ENCODE measurements around the gene DDX46.
"Not testable (repeated sequence)": the region's sequence is repeated elsewhere in the genome, so short reads cannot be mapped to it uniquely, and the experiment has no call there.

The DDX46 gene

DNA sequence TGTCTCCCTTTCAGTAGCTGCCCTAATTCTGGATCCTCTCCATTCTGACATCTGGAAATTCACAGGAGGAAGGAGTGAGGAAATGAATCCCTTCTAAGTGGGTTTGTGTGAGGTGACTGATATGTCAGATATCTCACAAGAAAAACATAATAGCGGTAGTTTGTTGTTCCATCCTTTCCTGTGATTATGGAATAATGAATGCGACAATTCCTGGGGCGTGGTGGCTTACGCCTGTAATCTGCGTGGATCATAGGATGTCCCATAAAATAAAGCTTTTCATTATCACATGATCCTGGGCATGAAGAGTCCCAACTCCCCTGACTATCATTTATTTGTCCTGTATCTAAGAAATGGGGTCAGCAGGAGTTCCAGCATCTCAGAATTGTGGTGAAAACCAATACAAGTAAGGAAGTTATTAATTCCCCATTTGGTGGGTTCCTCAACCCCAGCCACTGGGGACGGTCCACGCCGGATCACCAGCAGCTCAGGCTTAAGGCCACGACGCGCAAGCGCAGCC, 86.8 kb downstream of the DDX46 start:
- DNase-seq (ENCODE audit: low read depth) = no peak

DNA sequence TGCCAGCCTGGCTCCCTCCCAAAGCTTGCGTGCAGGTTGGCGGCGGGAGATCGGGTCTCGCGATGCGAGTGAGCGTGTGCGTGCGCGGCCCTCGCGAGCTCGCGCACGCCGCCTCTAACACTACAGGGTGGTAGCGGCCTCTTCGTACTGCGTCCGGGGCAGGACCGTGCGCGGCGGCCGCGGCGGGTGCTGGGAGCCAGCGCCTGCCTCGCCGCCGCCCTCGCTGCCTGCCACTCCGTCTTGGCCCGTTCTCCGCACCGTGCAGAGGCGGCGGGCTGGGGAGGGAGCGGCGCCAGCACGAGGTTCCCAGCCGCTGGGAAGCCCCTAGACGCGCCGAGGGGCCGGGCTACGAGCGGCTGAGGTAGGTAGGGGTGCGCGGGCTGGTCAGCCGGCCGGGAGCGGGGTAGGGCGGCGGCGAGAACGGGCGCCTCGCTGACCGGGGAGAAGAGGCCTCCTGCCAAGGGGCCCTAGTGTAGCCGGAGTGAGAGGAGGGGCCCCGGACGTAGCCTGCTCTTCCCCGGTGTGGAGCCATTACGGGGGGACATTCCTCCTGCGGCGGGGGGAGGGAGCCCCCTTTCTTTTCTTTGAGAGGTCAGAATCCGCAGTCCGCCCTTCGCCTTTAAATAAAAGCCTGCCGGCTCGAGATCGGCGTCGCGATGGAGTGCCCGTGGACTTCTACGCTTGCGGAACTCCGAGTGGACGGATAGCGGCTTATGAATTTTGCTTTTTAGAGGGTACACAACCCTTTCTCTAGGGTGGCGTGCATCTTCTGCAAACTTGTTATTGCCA, 87.5 kb downstream of the DDX46 start, which contains the start of gene C5orf24:
C5orf24 (plus strand) TSS at position 117 of the 789 bp plus-strand sequence. CDS start 8,933 bp downstream, outside the sequence.
- peak; percentile 84 for DNase-seq (ENCODE audit: low read depth)

DNA sequence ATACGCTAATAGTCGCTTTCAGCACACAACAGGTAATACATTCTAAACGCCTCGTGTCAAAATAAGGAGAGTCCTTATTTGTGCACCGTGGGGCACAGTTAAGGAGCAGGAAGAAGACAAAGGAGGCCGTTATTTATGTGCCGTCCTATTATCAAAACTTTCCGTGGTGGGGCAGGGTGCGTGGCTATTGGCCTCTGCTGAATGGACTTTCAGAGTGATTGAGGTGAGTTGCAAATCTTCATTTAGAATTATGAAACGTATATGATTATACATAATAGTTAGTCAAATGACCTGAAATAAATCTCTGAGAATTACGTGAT, 88.0 kb downstream of the DDX46 start:
- no peak for DNase-seq (ENCODE audit: low read depth)

DNA sequence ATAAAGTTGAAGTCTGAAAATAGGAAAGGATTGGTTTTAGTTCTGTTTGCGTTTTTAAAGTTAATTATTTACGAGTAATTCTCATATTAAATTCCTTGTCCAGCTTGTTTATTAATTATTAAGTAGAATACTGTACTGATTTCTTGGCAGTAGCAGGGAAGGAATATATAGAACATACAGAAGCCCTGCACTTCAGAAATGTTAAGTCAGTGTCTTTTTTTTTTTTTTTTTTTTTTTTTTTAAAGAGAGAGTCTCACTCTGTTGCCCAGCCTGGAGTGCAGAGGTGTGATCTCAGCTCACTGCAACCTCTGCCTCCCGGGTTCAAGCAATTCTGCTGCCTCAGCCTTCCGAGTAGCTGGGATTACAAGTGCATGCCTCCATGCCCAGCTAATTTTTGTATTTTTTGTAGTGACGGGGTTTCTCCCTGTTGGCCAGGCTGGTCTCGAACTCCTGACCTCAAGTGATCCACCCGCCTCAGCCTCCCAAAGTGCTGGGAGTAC, 90.9 kb downstream of the DDX46 start:
- not testable (repeated sequence) for DNase-seq (ENCODE audit: low read depth)

DNA sequence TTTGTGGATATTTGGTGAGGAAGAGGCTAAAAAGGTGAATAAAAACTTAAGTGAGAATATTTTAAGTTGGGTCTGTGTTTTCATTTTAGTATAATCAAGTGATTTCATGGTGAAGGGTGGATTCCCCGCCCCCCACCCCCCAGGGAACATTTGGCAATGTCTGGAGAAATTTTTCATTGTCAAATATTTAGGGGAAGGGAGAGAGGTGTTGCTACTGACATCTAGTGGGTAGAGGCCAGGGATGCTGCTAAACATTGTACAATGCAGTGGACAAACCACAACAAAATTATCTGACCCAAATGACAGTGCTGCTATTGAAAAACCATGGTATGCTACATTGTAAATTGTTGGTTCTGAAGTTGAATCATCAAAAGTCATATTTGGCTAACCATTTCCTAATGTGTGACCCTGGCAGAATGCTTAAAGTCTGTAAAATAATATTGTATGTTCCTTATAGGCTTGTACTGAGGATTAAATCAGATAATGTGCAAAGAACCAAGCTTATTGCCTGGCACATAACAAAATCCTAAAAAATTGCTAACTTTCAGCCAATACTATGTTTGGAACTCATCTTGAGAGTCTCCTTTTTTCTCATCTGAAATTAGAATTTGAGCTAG, 92.8 kb downstream of the DDX46 start:
- DNase-seq (ENCODE audit: low read depth) = no peak

DNA sequence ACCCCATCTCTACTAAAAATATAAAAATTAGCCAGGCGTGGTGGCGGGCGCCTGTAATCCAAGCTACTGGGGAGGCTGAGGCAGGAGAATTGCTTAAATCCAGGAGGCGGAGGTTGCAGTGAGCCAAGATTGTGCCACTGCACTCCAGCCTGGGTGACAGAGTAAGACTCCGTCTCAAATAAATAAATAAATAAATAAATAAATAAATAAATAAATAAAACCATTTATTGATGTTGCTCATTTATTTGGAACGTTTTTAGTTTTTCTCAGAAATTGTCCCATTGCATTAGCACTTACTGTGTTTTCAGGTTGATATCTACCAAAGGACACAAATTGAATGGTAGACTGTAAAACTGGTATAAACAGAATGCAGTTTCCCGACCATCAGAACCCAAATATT, 97.9 kb downstream of the DDX46 start:
- DNase-seq (ENCODE audit: low read depth) = not testable (repeated sequence)

DNA sequence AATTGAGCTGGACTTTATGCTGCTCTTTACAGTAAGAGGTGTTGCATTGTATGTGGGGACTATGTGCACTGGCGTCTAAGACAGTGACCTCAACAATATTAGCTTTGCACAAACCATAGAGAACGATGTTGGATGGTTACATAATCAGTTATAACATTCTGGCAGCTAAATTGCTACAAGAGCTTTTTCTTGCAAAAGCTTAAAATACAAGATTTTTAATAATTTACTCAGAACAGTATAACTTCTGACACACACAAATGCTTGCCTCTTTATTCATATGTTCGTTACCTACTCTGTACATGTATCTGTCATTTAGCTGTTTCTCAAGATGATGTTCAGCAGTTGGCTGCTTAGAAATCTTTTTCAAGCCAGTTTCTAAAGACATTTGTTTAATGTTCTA, 98.8 kb downstream of the DDX46 start:
- no peak for DNase-seq (ENCODE audit: low read depth)

DNA sequence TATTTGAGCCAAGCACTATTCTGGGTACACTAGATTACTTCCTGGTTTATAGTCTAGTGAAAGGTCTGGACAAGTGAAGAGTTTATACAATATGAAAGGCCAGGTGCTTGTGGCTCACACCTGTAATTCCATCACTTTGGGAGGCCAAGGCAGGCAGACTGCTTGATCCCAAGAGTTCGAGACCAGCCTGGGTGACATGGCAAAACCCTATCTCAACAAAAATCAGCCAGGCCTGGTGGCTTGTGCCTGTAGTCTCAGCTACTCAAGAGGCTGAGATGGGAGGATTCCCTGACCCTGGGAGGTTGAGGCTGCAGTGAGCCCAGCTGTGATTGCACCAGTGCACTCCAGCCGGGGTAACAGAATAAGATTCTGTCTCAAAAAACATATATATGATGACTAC, 106.1 kb downstream of the DDX46 start:
- no peak for DNase-seq (ENCODE audit: low read depth)

DNA sequence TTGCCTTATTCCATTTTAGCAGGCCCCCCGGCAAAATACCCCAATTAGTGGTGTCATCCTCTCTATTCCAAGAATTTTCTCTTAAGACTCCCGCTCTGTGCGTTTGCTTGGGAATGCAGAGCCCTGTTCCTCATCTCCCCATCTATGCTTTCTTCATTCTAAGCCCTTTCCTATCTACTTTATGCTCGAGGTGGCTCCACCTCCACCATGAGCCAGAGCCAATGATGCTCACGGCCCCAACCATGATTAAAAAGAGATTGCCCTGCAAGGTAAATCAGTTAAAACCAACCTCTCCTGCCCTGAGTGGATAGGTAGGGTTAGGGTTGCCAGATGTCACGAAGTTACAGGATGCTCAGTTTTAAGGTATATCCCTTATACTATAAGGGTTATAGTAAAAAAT, 114.9 kb downstream of the DDX46 start:
- no peak for DNase-seq (ENCODE audit: low read depth)

DNA sequence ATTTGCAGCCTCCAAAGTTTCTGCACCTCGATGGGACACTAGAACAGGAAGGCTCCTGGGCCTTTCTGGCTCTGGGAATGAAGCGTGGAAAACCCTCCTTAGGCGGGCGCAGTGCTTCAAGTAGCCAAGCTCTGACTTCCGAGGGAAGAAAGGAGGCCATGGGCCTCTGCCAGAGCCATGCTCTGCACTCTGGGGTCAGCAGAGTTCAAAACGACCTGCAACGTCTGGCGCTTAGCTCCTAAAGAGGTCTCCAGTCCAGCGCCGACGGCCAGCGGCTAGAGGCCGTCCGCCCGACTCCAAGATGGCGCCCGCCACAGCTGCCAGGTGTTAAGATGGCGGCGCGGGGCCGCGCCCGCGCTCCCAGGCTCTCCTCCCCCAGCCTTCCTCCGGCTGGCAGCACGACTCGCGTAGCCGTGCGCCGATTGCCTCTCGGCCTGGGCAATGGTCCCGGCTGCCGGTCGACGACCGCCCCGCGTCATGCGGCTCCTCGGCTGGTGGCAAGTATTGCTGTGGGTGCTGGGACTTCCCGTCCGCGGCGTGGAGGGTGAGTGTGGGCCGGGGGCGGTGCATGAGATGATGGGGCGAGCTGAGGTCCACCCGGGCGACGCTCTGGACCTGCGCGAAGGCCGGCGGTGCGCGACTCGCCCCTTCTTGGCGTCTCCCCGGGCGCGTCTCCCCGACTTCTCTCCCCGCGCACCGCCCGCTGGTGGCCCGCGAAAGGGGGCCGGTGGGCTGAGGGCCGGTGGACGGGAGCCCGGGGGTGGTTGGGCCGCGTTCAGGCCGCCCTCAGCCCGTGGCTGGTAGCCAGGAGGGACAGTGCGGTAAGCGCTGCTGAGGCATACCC, 115.6 kb downstream of the DDX46 start, which contains the start of gene TXNDC15:
TXNDC15 (plus strand) TSS at position 385 of the 844 bp plus-strand sequence; CDS start at position 442, 57 bp downstream.
- DNase-seq (ENCODE audit: low read depth) = peak; percentile 63

DNA sequence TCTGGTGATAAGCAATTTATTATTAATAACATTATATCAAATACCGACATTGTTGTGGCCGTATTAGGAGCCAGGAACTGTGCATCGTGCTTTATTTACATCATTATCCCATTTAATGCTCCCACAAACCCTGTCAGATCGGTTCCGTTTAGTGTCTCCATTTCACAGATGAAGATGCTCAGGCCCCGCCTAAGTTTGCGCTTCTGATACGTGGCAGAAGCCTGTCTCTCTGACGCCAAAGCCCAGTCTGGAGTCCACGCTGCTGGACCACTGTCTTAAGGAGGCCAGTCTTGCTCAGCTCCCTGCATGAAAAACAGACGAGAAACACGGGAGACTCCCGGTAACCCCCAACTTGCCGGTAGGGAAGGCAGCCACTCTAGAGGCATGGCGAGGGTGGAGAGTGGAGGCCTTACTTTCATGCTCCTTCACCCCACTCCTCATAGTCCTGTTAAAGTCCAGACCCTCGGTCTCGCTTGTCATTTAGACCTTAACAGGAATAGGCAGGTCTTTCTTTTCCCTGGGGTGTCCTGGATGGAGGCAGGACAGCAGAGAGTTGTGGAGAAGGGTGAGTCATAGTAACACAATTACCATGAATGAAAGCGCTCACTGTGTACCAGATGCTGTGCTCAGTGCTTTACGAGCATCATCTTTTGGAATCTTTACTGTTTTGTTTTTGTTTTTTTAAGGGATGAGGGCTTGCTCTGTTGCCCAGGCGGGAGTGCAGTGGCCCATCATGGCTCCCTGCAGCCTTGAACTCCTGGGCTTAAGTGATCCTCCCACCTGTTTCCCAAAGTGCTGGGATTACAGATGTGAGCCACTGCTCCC, 116.5 kb downstream of the DDX46 start:
- no peak for DNase-seq (ENCODE audit: low read depth)

DNA sequence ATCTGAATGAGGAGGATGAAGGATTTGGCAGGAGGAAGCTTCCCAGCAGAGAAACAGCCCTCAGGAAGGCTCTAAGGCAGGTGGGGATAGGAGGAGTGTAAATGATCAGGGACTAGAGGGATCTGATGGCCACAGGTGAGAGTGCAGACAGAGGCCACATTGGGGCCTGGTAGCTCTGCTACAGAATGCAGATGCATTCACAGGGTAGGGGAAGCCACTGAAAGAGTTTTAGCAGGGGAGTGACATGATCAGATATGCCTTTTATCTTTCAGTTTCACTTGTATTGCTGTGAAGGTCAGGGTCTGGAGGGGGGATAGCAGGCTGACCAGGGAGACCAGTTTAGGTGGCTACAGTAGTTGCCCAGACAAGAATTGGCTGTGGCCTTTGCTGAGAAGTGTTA, 118.6 kb downstream of the DDX46 start:
- DNase-seq (ENCODE audit: low read depth) = no peak

DNA sequence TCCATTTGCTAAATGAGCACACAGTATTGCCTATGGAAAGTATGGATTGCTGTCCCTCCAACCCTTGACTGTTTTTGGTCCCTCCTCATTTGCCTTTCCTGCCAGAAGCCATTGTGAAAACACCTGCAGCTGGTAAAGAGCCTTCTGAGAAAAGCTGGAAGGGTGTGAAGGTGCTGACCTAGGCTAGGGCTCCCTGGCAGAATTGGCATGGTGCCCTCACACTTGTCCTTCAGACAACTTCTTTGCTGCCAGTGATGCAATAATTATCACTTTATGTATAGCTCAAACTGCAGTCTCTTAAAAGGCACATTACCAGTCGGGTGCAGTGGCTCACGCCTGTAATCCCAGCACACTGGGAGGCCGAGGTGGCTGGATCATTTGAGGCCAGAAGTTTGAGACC, 119.8 kb downstream of the DDX46 start:
- no peak for DNase-seq (ENCODE audit: low read depth)

DNA sequence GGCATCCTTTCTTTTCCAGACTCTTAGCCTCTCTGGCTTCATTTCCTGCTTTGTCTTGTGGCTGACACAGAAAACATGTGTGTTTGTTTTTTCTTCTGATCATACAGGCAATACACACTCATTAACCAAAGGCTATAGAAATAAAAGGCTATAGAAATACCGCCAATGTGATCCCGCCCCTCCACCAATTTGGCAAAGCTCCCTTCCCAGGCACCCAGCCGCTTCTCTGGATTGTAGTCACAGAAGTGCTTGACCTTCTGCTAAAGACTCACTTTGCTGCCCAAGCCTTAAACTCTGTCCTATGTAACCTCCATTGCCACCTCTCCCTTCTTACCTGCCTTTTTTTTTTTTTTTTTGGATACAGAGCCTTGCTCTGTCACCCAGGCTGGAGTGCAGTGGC, 120.9 kb downstream of the DDX46 start:
- no peak for DNase-seq (ENCODE audit: low read depth)

Measured in CMK (cell line).